HEK293 (cell line): Measurements from ENCODE around the gene SH3GL1.

Experiments
- HOXC10 ChIP-seq: sonication (generic); formaldehyde crosslinking; IDR thresholded peaks from 2 replicates; pipeline ENCODE4 v1.8.1; 2023; ENCODE audit warnings: mild to moderate bottlenecking, missing genetic modification reagents
- ZNF121 ChIP-seq: fragments of 450-650 bp; formaldehyde crosslinking; IDR thresholded peaks from 2 replicates; pipeline ENCODE4 v1.5.1; 2016; ENCODE audit warnings: missing biosample characterization, missing genetic modification characterization
- ZNF184 ChIP-seq: fragments of 450-650 bp; IDR thresholded peaks from 2 replicates; pipeline ENCODE4 v1.5.1; 2018; ENCODE audit warnings: missing biosample characterization, mild to moderate bottlenecking, missing genetic modification characterization
- ZNF211 ChIP-seq: fragments of 450-650 bp; formaldehyde crosslinking; IDR thresholded peaks from 2 replicates; pipeline ENCODE4 v1.5.1; 2016; ENCODE audit warnings: low read depth, missing biosample characterization, missing genetic modification characterization
- ZNF274 ChIP-seq, 2 experiments: fragments of 200-500 bp in 1 of 2; fragments of 450-650 bp in 1 of 2; sonication (Bioruptor generic) in 1 of 2; formaldehyde crosslinking in 1 of 2; IDR thresholded peaks; 2 replicates each; pipeline versions ENCODE4 v1.5.1 to v1.6.1; 2014 to 2016; ENCODE audit warnings: borderline replicate concordance in 1 of 2, inconsistent platforms in 1 of 2, low read length in 1 of 2, missing biosample characterization in 1 of 2, missing genetic modification characterization in 1 of 2
- ZNF354C ChIP-seq: fragments of 450-650 bp; formaldehyde crosslinking; IDR thresholded peaks from 2 replicates; pipeline ENCODE4 v1.5.1; 2016; ENCODE audit warnings: missing biosample characterization, missing genetic modification characterization, low read depth, borderline replicate concordance
- ZNF658 ChIP-seq: fragments of 450-650 bp; formaldehyde crosslinking; IDR thresholded peaks from 2 replicates; pipeline ENCODE4; 2016; ENCODE audit warnings: missing biosample characterization, missing genetic modification characterization
- TF ChIP-seq, protein P1 (sequence below): fragments of 450-650 bp; formaldehyde crosslinking; IDR thresholded peaks from 2 replicates; pipeline ENCODE4 v1.5.1; 2016; ENCODE audit warnings: missing biosample characterization, missing genetic modification characterization
- TF ChIP-seq, protein P2 (sequence below): fragments of 450-650 bp; formaldehyde crosslinking; IDR thresholded peaks from 2 replicates; pipeline ENCODE4 v1.5.1; 2016; ENCODE audit warnings: missing biosample characterization, missing genetic modification characterization
- TF ChIP-seq, protein P3 (sequence below): fragments of 450-650 bp; formaldehyde crosslinking; IDR thresholded peaks from 2 replicates; pipeline ENCODE4 v1.5.1; 2016; ENCODE audit warnings: missing biosample characterization, missing genetic modification characterization
- TF ChIP-seq, protein P4 (sequence below): fragments of 450-650 bp; formaldehyde crosslinking; IDR thresholded peaks from 2 replicates; pipeline ENCODE4 v1.5.1; 2016; ENCODE audit warnings: missing biosample characterization, missing genetic modification characterization

DNA sequence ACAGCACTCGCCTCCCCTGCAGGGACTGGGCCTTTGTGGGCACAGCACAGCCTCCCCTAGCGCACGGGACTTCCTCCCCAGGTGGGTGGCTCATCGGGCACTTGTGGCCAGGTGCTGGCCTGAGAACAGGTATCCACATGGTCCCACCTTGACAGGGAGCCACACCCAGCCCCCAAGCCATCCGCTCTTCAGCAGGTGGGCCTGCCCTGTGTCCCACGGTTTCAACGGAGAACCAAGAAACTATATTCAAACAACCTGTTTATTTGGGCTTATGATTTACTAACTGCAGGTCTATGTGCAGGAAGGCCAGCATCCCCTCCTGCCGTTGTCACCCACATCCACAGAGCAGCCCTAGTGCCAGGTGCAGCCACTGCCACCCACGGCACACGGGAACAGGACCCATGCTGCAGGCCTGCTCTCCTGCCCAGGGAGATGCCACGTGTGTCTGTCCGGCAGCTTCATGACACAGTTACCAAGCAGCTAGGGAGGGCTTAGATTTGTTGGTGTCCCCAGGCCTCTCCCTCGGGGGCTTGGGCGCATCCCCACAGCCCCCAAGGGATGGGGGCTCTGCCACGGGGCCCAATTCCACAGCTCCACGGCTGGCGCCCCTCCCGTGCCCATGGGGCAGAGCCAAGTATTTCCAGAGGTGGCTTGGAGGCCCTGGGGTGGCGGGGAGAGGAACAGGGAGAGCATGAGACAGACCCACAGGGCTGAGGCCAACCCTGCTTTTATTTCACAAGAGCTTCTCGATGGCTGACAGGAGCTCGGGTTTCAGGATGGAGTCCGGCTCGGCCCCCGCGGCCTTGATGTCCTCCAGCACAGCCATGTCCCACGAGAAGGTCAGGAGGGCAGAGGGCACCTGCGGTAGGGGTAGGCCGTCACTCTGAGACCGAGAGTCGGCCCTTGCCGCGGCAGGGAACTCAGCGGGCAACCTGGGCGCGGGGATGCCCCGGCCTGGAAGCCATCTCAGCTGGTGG lies 44.7 kb upstream of the SH3GL1 start:
- no peak for TF ChIP-seq ZNF211
- TF ChIP-seq, protein P1, sequence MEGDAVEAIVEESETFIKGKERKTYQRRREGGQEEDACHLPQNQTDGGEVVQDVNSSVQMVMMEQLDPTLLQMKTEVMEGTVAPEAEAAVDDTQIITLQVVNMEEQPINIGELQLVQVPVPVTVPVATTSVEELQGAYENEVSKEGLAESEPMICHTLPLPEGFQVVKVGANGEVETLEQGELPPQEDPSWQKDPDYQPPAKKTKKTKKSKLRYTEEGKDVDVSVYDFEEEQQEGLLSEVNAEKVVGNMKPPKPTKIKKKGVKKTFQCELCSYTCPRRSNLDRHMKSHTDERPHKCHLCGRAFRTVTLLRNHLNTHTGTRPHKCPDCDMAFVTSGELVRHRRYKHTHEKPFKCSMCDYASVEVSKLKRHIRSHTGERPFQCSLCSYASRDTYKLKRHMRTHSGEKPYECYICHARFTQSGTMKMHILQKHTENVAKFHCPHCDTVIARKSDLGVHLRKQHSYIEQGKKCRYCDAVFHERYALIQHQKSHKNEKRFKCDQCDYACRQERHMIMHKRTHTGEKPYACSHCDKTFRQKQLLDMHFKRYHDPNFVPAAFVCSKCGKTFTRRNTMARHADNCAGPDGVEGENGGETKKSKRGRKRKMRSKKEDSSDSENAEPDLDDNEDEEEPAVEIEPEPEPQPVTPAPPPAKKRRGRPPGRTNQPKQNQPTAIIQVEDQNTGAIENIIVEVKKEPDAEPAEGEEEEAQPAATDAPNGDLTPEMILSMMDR, result no peak
- TF ChIP-seq ZNF184, result no peak
- no peak for TF ChIP-seq ZNF121 (tag by site-specific recombination)
- TF ChIP-seq, protein P2, sequence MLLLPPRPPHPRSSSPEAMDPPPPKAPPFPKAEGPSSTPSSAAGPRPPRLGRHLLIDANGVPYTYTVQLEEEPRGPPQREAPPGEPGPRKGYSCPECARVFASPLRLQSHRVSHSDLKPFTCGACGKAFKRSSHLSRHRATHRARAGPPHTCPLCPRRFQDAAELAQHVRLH (tag by site-specific recombination), result no peak
- no peak for TF ChIP-seq HOXC10 (CRISPR knock-in tag)
- no peak for TF ChIP-seq ZNF354C (tag by site-specific recombination)
- TF ChIP-seq, protein P3, sequence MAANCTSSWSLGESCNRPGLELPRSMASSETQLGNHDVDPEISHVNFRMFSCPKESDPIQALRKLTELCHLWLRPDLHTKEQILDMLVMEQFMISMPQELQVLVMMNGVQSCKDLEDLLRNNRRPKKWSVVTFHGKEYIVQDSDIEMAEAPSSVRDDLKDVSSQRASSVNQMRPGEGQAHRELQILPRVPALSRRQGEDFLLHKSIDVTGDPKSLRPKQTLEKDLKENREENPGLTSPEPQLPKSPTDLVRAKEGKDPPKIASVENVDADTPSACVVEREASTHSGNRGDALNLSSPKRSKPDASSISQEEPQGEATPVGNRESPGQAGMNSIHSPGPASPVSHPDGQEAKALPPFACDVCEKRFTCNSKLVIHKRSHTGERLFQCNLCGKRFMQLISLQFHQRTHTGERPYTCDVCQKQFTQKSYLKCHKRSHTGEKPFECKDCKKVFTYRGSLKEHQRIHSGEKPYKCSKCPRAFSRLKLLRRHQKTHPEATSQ (tag by site-specific recombination), result no peak
- no peak for TF ChIP-seq ZNF658 (tag by site-specific recombination)
- no peak for TF ChIP-seq ZNF274 (IDR thresholded peaks at IDR 0.05; ENCODE audit: low read length)
- no peak for TF ChIP-seq ZNF274 (tag by site-specific recombination; IDR thresholded peaks at IDR 0.05; ENCODE audit: borderline replicate concordance)
- TF ChIP-seq, protein P4, sequence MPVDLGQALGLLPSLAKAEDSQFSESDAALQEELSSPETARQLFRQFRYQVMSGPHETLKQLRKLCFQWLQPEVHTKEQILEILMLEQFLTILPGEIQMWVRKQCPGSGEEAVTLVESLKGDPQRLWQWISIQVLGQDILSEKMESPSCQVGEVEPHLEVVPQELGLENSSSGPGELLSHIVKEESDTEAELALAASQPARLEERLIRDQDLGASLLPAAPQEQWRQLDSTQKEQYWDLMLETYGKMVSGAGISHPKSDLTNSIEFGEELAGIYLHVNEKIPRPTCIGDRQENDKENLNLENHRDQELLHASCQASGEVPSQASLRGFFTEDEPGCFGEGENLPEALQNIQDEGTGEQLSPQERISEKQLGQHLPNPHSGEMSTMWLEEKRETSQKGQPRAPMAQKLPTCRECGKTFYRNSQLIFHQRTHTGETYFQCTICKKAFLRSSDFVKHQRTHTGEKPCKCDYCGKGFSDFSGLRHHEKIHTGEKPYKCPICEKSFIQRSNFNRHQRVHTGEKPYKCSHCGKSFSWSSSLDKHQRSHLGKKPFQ (tag by site-specific recombination), result no peak
